Measurements from ENCODE around the gene SMAD6.

DNA sequence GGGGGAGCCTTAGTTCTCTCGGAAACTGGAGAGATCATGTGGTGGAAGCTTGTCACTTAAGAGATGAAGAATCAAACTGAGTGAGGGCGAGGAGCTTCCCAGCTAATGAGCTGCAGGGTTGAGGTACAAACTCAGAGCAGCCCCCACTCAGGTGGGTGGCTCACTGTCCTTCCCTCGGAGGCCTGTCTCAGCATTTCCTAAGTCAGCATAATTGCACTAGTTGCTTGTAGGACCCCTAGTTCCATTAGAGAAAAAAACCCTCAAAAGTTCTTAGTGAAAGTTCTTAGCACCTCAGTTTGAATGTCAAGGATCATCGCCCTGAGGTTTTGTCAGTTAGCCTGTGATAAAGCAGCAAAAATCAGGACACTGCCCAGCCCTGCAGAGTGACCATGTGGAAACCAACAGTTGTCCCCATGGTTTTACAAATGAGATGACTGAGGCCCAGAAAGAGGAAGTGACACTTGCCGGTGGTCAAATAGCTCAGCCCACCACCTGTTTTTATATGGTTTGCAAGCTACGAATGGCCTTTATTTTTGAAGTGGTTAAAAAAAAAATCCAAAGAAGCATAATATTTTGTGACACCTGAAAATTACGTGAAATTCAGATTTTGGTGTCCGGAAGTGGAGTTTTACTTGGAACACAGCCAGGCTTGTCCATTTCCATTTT, 11.9 kb downstream of the SMAD6 start:
- TF ChIP-seq, protein P1, sequence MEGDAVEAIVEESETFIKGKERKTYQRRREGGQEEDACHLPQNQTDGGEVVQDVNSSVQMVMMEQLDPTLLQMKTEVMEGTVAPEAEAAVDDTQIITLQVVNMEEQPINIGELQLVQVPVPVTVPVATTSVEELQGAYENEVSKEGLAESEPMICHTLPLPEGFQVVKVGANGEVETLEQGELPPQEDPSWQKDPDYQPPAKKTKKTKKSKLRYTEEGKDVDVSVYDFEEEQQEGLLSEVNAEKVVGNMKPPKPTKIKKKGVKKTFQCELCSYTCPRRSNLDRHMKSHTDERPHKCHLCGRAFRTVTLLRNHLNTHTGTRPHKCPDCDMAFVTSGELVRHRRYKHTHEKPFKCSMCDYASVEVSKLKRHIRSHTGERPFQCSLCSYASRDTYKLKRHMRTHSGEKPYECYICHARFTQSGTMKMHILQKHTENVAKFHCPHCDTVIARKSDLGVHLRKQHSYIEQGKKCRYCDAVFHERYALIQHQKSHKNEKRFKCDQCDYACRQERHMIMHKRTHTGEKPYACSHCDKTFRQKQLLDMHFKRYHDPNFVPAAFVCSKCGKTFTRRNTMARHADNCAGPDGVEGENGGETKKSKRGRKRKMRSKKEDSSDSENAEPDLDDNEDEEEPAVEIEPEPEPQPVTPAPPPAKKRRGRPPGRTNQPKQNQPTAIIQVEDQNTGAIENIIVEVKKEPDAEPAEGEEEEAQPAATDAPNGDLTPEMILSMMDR (conservative IDR thresholded peaks at IDR 0.05): no peak
- no peak for TF ChIP-seq ZFX (IDR thresholded peaks at IDR 0.05)
